GM12878 (cell line): ENCODE results near the gene PTMA. TPM values are rescaled to one million over a fixed set of nuclear protein-coding genes. Genes with fewer than 3 reads are reported as not detected.
A peak's percentile ranks its signal among the peaks of the same experiment; 100 is the strongest.

Experiments
- ATAC-seq: fragments of 200-7000 bp; cut with Tn5 transposase; 3 replicates; pipeline ENCODE4 v1.9.1; 2020; ENCODE audit warnings: mild to moderate bottlenecking, moderate library complexity
- BruUV-seq: library from RNA; stranded (reverse); fragments of 400-500 nt; replicated peaks from 2 replicates; lab custom pipeline; 2021; lab: Mats Ljungman, UMichigan
- CTCF ChIA-PET: fragments of 300-600 bp; sonication (Branson Sonifier 250); formaldehyde crosslinking; extraction: SDS; loops from one replicate; lab custom pipeline; 2021; ENCODE audit warnings: inconsistent platforms; lab: Yijun Ruan, JAX
- POLR2A ChIA-PET: fragments of 350-600 bp; formaldehyde crosslinking; extraction: SDS; loops from one replicate; lab custom pipeline; 2021; ENCODE audit warnings: inconsistent platforms; lab: Charles Lee
- RAD21 ChIA-PET: fragments of 300-600 bp; sonication (Branson Sonifier 250); formaldehyde crosslinking; loops from one replicate; lab custom pipeline; 2023; ENCODE audit warnings: antibody characterized with exemption; ENCODE audit not compliant: unreplicated experiment; lab: Charles Lee
- SMC1A ChIA-PET: fragments of 300-600 bp; sonication (Branson Sonifier 250); formaldehyde crosslinking; loops from one replicate; lab custom pipeline; 2023; ENCODE audit not compliant: unreplicated experiment, uncharacterized antibody; lab: Charles Lee
- DNase-seq: peaks from one replicate; pipeline ENCODE4 v3.0.0-alpha.2; 2011; ENCODE audit warnings: low read depth, low spot score
- FAIRE-seq: peaks from 3 replicates; lab custom pipeline; 2011; peaks lifted over from hg19 to GRCh38; lab: Jason Lieb, UNC
- H2AFZ ChIP-seq: 2 replicates; pipeline ENCODE4 v1.6.0; 2011; ENCODE audit warnings: low read depth, low read length, control low read depth; ENCODE audit not compliant: control insufficient read depth
- H3K27ac ChIP-seq: 2 replicates; pipeline ENCODE4 v1.5.1; 2011; ENCODE audit warnings: control low read depth; ENCODE audit not compliant: control insufficient read depth, insufficient read depth
- H3K27me3 ChIP-seq, 2 experiments: replicated peaks in 1 of 2; 2 replicates each; pipeline versions ENCODE4 v1.6.0 to v1.6.1; 2011; ENCODE audit warnings: low read length in 1 of 2; ENCODE audit not compliant: control insufficient read depth in 2 of 2, insufficient read depth in 2 of 2
- H3K36me3 ChIP-seq, 2 experiments: 2 replicates each; pipeline ENCODE4 v1.5.1; 2011; ENCODE audit warnings: low read length in 1 of 2; ENCODE audit not compliant: control insufficient read depth in 2 of 2, insufficient read depth in 2 of 2
- H3K4me1 ChIP-seq: 2 replicates; pipeline ENCODE4 v1.6.1; 2011; ENCODE audit warnings: mild to moderate bottlenecking, low read length, moderate library complexity, mixed read lengths; ENCODE audit not compliant: control insufficient read depth, insufficient read depth
- H3K4me2 ChIP-seq: 2 replicates; pipeline ENCODE4 v1.6.0; 2011; ENCODE audit warnings: control low read depth; ENCODE audit not compliant: control insufficient read depth, insufficient read depth
- H3K4me3 ChIP-seq: fragments of 200-600 bp; sonication (generic); 2 replicates; pipeline ENCODE4 v1.5.1; 2016
- H3K79me2 ChIP-seq: 2 replicates; pipeline ENCODE4 v1.6.0; 2011; ENCODE audit warnings: low read length; ENCODE audit not compliant: control insufficient read depth, insufficient read depth
- H3K9ac ChIP-seq: 2 replicates; pipeline ENCODE4 v1.8.0; 2011; ENCODE audit warnings: low read length, control low read depth, mixed read lengths; ENCODE audit not compliant: control insufficient read depth, insufficient read depth
- H3K9me3 ChIP-seq: replicated peaks from 3 replicates; pipeline ENCODE4 v1.5.1; 2011; ENCODE audit warnings: mild to moderate bottlenecking, low read length; ENCODE audit not compliant: control insufficient read depth, insufficient read depth
- H4K20me1 ChIP-seq: 2 replicates; pipeline ENCODE4 v1.6.0; 2011; ENCODE audit not compliant: control insufficient read depth, insufficient read depth
- CHD4 ChIP-seq: fragments of 200-600 bp; sonication (generic); IDR thresholded peaks from 2 replicates; pipeline ENCODE4 v1.6.1; 2016; ENCODE audit warnings: mild to moderate bottlenecking
- ETV6 ChIP-seq, 2 experiments: fragments of 450-650 bp in 1 of 2; IDR thresholded peaks in 1 of 2; conservative IDR thresholded peaks in 1 of 2; 2 replicates each; pipeline ENCODE4 v1.6.1; 2014; ENCODE audit warnings: antibody characterized with exemption in 1 of 2, borderline replicate concordance in 1 of 2, low read depth in 1 of 2, mild to moderate bottlenecking in 1 of 2, moderate library complexity in 1 of 2
- IKZF2 ChIP-seq, 2 experiments: fragments of 450-650 bp; IDR thresholded peaks; 2 replicates each; pipeline ENCODE4 v1.6.1; 2017; ENCODE audit warnings: mild to moderate bottlenecking in 2 of 2, moderate library complexity in 2 of 2
- MEF2B ChIP-seq: fragments of 450-650 bp; IDR thresholded peaks from 2 replicates; pipeline ENCODE4 v1.6.1; 2018; ENCODE audit warnings: mild to moderate bottlenecking, moderate library complexity; ENCODE audit not compliant: partially characterized antibody, poor library complexity, severe bottlenecking
- RELB ChIP-seq: fragments of 450-650 bp; IDR thresholded peaks from 2 replicates; pipeline ENCODE4 v1.6.1; 2017; ENCODE audit warnings: low read depth, mild to moderate bottlenecking, moderate library complexity
- STAT1 ChIP-seq: fragments of 450-650 bp; conservative IDR thresholded peaks from 2 replicates; pipeline ENCODE4 v1.6.1; 2014; ENCODE audit warnings: antibody characterized with exemption, mild to moderate bottlenecking
- WGBS: methylation state at CpG from one replicate; pipeline ENCODE4 v1.1.6; 2016; ENCODE audit warnings: low lambda C conversion rate; ENCODE audit not compliant: insufficient replicate concordance, insufficient coverage; ENCODE audit errors: missing lambda C conversion rate; 5-methylcytosine and 5-hydroxymethylcytosine counted together
- in situ Hi-C: fragments of 300-500 bp; cut with MboI; formaldehyde crosslinking; loops from 9 replicates; pipeline ENCODE4 v1.14.3; 2018; ENCODE audit warnings: mixed read lengths
- intact Hi-C: fragments of 100-400 bp; cut with micrococcal nuclease; formaldehyde crosslinking; loops from one replicate; pipeline ENCODE4 v1.14.2; 2022; ENCODE audit not compliant: unreplicated experiment
- polyA plus RNA-seq, 11 experiments: library from polyadenylated mRNA; depleted of rRNA in 4 of 11; unstranded in 6 of 11; stranded (reverse) in 5 of 11; fragments of >200 nt; fragmentation: Nextera tagmentation in 4 of 11; fragmentation: Illumina TruSeq in 1 of 11; extraction: Ambion mirVana in 4 of 11; extraction: Trizol in 1 of 11; gene quantifications; 1 replicate in 1 of 11; 2 replicates in 10 of 11; pipeline versions ENCODE4 v1.2.1 to v1.2.3, GENCODE V29; 2011 to 2016; ENCODE audit warnings: inconsistent platforms in 2 of 11, missing spikeins in 2 of 11, low read depth in 1 of 11
- total RNA-seq, 4 experiments: library from RNA; depleted of rRNA in 3 of 4; stranded (reverse); fragments of >200 nt in 3 of 4; fragmentation: Illumina TruSeq in 1 of 4; extraction: Trizol in 1 of 4; gene quantifications; 2 replicates each; pipeline versions ENCODE4 v1.2.1 to v1.2.3, GENCODE V29; 2013 to 2021

Gene PTMA
- total and polyA plus RNA-seq, 10 of the 15 experiments (the other 5 are each of a cell fraction or from before 2014, with no cell fraction given): 1,144 to 5,018 (median 3,464) TPM

GRCh38 chr2:231715988-231716616 lies 7.8 kb downstream of the PTMA start (continued):
- TF ChIP-seq ETV6 (conservative IDR thresholded peaks at IDR 0.05 in 1 of 2, IDR thresholded peaks at IDR 0.05 in 1 of 2; ENCODE audit: borderline replicate concordance in 1 of 2, low read depth in 1 of 2) (no peak), IKZF2 (IDR thresholded peaks at IDR 0.05) (no peak), CHD4 (no peak)

GRCh38 chr2:231716666-231717280 lies 8.4 kb downstream of the PTMA start:
- Histone ChIP-seq H3K4me2 (no peak overlapping the region), H3K79me2 (peaks cover 11% of the 10 kb centered on the region), H3K4me1 (peaks cover 36% of the 10 kb centered on the region), H3K36me3 (peaks cover 7 to 22% of the 10 kb centered on the region in 2 experiments; a peak in 3 of 4 replicates), H4K20me1 (peaks cover 8% of the 10 kb centered on the region), H3K9me3 (no peaks in the 10 kb centered on the region), H3K27ac (no peak overlapping the region), H2AFZ (no peak overlapping the region), H3K9ac (no peak overlapping the region), H3K27me3 (no peaks in the 10 kb centered on the region), H3K4me3 (no peak overlapping the region)
- RAD21 ChIA-PET: interaction anchor here (0.6 to 11.7 kb wide), 4 partner anchors 34 to 153 kb away, joined by 3 to 463 read pairs (median 64); no protein-coding TSS in a partner anchor
- FAIRE-seq (no peak), ATAC-seq (no peak), DNase-seq (no peak)
- 75% methylated on average over 11 of the region's 11 CpGs for WGBS
- POLR2A ChIA-PET: interaction anchor here (0.7 to 7.3 kb wide), 6 partner anchors 8 to 519 kb away, joined by 3 to 102 read pairs (median 6); partner anchors contain the start of gene PTMA
- CTCF ChIA-PET: interaction anchor here (0.8 to 11.8 kb wide), 16 partner anchors 8 to 156 kb away, joined by 3 to 811 read pairs (median 6); partner anchors contain the start of gene PTMA
- in situ Hi-C loops (loop anchor here (5.0 kb wide), 2 partner anchors 39 to 109 kb away; no protein-coding TSS in a partner anchor), intact Hi-C loops (loop anchor here (1.0 kb wide), 1 partner anchor 153 kb away; no protein-coding TSS in a partner anchor)
- TF ChIP-seq STAT1: no peak
- peak; percentile 33 for TF ChIP-seq MEF2B
- no peak for TF ChIP-seq RELB
- SMC1A ChIA-PET: interaction anchor here (1.0 to 16.5 kb wide), 6 partner anchors 30 to 106 kb away, joined by 3 to 343 read pairs (median 4); no protein-coding TSS in a partner anchor
- BruUV-seq: no TSS peak
